H1 (cell line): ENCODE measurements around the gene C19orf85. TPM values are rescaled to one million over a fixed set of nuclear protein-coding genes. Genes with fewer than 3 reads are reported as not detected.

Source experiments
- CTCF ChIA-PET: fragments of 300-600 bp; sonication (Branson Sonifier 250); formaldehyde crosslinking; loops from one replicate; lab custom pipeline; 2021; ENCODE audit not compliant: partially characterized antibody; lab: Charles Lee
- POLR2A ChIA-PET: fragments of 300-600 bp; sonication (Branson Sonifier 250); formaldehyde crosslinking; loops from one replicate; lab custom pipeline; 2021; ENCODE audit warnings: inconsistent platforms; ENCODE audit not compliant: partially characterized antibody; lab: Charles Lee
- DNase-seq, 2 experiments: peaks; one replicate each; pipeline versions ENCODE4 v3.0.0 to v3.0.0-alpha.2; 2010 to 2022; ENCODE audit warnings: low spot score in 2 of 2, low read depth in 1 of 2, mixed read lengths in 1 of 2
- FAIRE-seq: peaks from 2 replicates; lab custom pipeline; 2011; peaks lifted over from hg19 to GRCh38; lab: Jason Lieb, UNC
- H2AFZ ChIP-seq: 2 replicates; pipeline ENCODE4 v1.8.1; 2012; ENCODE audit warnings: low read length, inconsistent platforms
- H2AK5ac ChIP-seq: 2 replicates; pipeline ENCODE4 v1.6.1; 2013; ENCODE audit warnings: low read depth, low read length
- H2BK120ac ChIP-seq: replicated peaks from 2 replicates; pipeline ENCODE3; 2013; ENCODE audit warnings: low read depth, low read length, inconsistent platforms
- H2BK12ac ChIP-seq: 2 replicates; pipeline ENCODE4 v1.6.1; 2013; ENCODE audit warnings: low read depth, low read length
- H2BK15ac ChIP-seq: 2 replicates; pipeline ENCODE4 v1.6.1; 2013; ENCODE audit warnings: low read length
- H2BK20ac ChIP-seq: 2 replicates; pipeline ENCODE4 v1.6.1; 2013; ENCODE audit warnings: low read length
- H2BK5ac ChIP-seq: 2 replicates; pipeline ENCODE4 v1.6.1; 2013; ENCODE audit warnings: low read depth, low read length
- H3K14ac ChIP-seq: 2 replicates; pipeline ENCODE4 v1.6.1; 2013; ENCODE audit warnings: inconsistent platforms; ENCODE audit not compliant: insufficient read length
- H3K18ac ChIP-seq: 2 replicates; pipeline ENCODE4 v1.6.1; 2013; ENCODE audit warnings: low read length; ENCODE audit errors: extremely low read depth
- H3K23ac ChIP-seq: 2 replicates; pipeline ENCODE4 v1.6.1; 2013; ENCODE audit warnings: inconsistent platforms; ENCODE audit not compliant: insufficient read length
- H3K23me2 ChIP-seq: 2 replicates; pipeline ENCODE4 v1.6.1; 2013; ENCODE audit warnings: low read depth, low read length
- H3K27ac ChIP-seq: 2 replicates; pipeline ENCODE4 v1.6.1; 2011; ENCODE audit warnings: low read depth, low read length, inconsistent platforms
- H3K27me3 ChIP-seq, 4 experiments: replicated peaks in 1 of 4; 1 replicate in 1 of 4; 2 replicates in 3 of 4; pipeline versions ENCODE4 v1.6.1 to v1.8.1; 2011 to 2013; ENCODE audit warnings: low read length in 3 of 4, mild to moderate bottlenecking in 3 of 4, inconsistent platforms in 2 of 4, mixed read lengths in 2 of 4, moderate library complexity in 1 of 4; ENCODE audit not compliant: control insufficient read depth in 3 of 4, insufficient read depth in 3 of 4; ENCODE audit errors: extremely low read depth in 1 of 4
- H3K36me3 ChIP-seq, 4 experiments: 2 replicates each; pipeline versions ENCODE4 v1.6.1 to v1.8.1; 2011 to 2013; ENCODE audit warnings: mild to moderate bottlenecking in 4 of 4, low read length in 3 of 4, moderate library complexity in 2 of 4, control low read depth in 1 of 4, inconsistent platforms in 1 of 4; ENCODE audit not compliant: insufficient read depth in 4 of 4, control insufficient read depth in 2 of 4
- H3K4ac ChIP-seq: replicated peaks from 2 replicates; pipeline ENCODE3; 2013; ENCODE audit warnings: low read length, low read depth, mixed read lengths, inconsistent platforms; ENCODE audit not compliant: insufficient read length
- H3K4me1 ChIP-seq, 4 experiments: replicated peaks in 1 of 4; 1 replicate in 1 of 4; 2 replicates in 3 of 4; pipeline versions ENCODE4 v1.6.1 to v1.8.1; 2011 to 2013; ENCODE audit warnings: low read length in 3 of 4, inconsistent platforms in 2 of 4, mixed read lengths in 1 of 4; ENCODE audit not compliant: insufficient read depth in 4 of 4, control insufficient read depth in 3 of 4
- H3K4me2 ChIP-seq, 2 experiments: 2 replicates each; pipeline versions ENCODE4 v1.6.1 to v1.8.1; 2011 to 2013; ENCODE audit warnings: low read depth in 2 of 2, low read length in 2 of 2, control low read depth in 1 of 2, inconsistent platforms in 1 of 2, mild to moderate bottlenecking in 1 of 2; ENCODE audit not compliant: insufficient read depth in 1 of 2
- H3K4me3 ChIP-seq, 4 experiments: fragments of 200-600, 300-600 bp in 1 of 4; sonication (generic), shearing (Covaris generic), sonication (Bioruptor Twin) in 1 of 4; 2 replicates each; pipeline versions ENCODE4 v1.5.1 to v1.8.1; 2011 to 2016; ENCODE audit warnings: low read length in 4 of 4, low read depth in 3 of 4, control low read depth in 2 of 4, inconsistent platforms in 2 of 4, mild to moderate bottlenecking in 2 of 4, mixed read lengths in 1 of 4, moderate library complexity in 1 of 4; ENCODE audit not compliant: insufficient read depth in 2 of 4; ENCODE audit errors: extremely low read depth in 1 of 4
- H3K56ac ChIP-seq: replicated peaks from 2 replicates; pipeline ENCODE3; 2013; ENCODE audit warnings: low read depth, mild to moderate bottlenecking, mixed read lengths, low read length, inconsistent platforms; ENCODE audit not compliant: insufficient read length
- H3K79me1 ChIP-seq: 2 replicates; pipeline ENCODE4 v1.6.1; 2013; ENCODE audit warnings: low read depth, low read length, control low read depth
- H3K79me2 ChIP-seq, 2 experiments: 2 replicates each; pipeline versions ENCODE4 v1.6.1 to v1.8.1; 2012 to 2013; ENCODE audit warnings: low read length in 2 of 2, mild to moderate bottlenecking in 2 of 2, inconsistent platforms in 1 of 2; ENCODE audit not compliant: insufficient read depth in 2 of 2, control insufficient read depth in 1 of 2
- H3K9ac ChIP-seq, 4 experiments: replicated peaks in 1 of 4; 1 replicate in 1 of 4; 2 replicates in 3 of 4; pipeline versions ENCODE4 v1.6.1 to v1.8.1; 2011 to 2013; ENCODE audit warnings: low read depth in 3 of 4, low read length in 3 of 4, control low read depth in 2 of 4, mild to moderate bottlenecking in 2 of 4, moderate library complexity in 2 of 4, inconsistent platforms in 1 of 4; ENCODE audit errors: extremely low read depth in 1 of 4
- H3K9me3 ChIP-seq, 2 experiments: 2 replicates each; pipeline versions ENCODE4 v1.6.1 to v1.8.1; 2012 to 2013; ENCODE audit warnings: mild to moderate bottlenecking in 2 of 2, moderate library complexity in 2 of 2, control low read depth in 1 of 2, inconsistent platforms in 1 of 2, low read depth in 1 of 2, low read length in 1 of 2, mixed read lengths in 1 of 2; ENCODE audit not compliant: insufficient read depth in 2 of 2
- H4K20me1 ChIP-seq, 2 experiments: replicated peaks in 1 of 2; 2 replicates each; pipeline versions ENCODE3 to v1.8.1; 2011 to 2013; ENCODE audit warnings: inconsistent platforms in 2 of 2, low read length in 2 of 2, mild to moderate bottlenecking in 1 of 2; ENCODE audit not compliant: insufficient read depth in 2 of 2, control insufficient read depth in 1 of 2
- H4K5ac ChIP-seq: 2 replicates; pipeline ENCODE4 v1.6.1; 2013; ENCODE audit warnings: low read length, low read depth, mixed read lengths, inconsistent platforms; ENCODE audit not compliant: insufficient read length
- H4K8ac ChIP-seq: 2 replicates; pipeline ENCODE4 v1.8.0; 2013; ENCODE audit warnings: mild to moderate bottlenecking, moderate library complexity, low read length, inconsistent platforms; ENCODE audit not compliant: insufficient read depth; ENCODE audit errors: extremely low read depth
- H4K91ac ChIP-seq: replicated peaks from 2 replicates; pipeline ENCODE3; 2013; ENCODE audit warnings: low read length, mixed read lengths, inconsistent platforms; ENCODE audit not compliant: insufficient read length
- CHD1 ChIP-seq: IDR thresholded peaks from 2 replicates; pipeline ENCODE4 v1.6.1; 2012; ENCODE audit warnings: low read depth, low read length, improper control_type of control experiment
- HDAC2 ChIP-seq, 2 experiments: fragments of 300-600 bp in 1 of 2; sonication (generic) in 1 of 2; IDR thresholded peaks; 2 replicates each; pipeline ENCODE4 v1.6.1; 2011 to 2012; ENCODE audit warnings: low read depth in 2 of 2, low read length in 2 of 2, mild to moderate bottlenecking in 2 of 2, moderate library complexity in 2 of 2, borderline replicate concordance in 1 of 2, inconsistent platforms in 1 of 2
- HDAC6 ChIP-seq: IDR thresholded peaks from one replicate; pipeline ENCODE4 v1.7.1; 2012; ENCODE audit warnings: low read depth, mild to moderate bottlenecking, inconsistent platforms, low read length, moderate library complexity
- KDM1A ChIP-seq: fragments of 200-600, 300-600 bp; sonication (generic); IDR thresholded peaks from 2 replicates; pipeline ENCODE4 v1.7.1; 2016; ENCODE audit warnings: mild to moderate bottlenecking, low read length, borderline replicate concordance
- NANOG ChIP-seq: IDR thresholded peaks from 2 replicates; pipeline ENCODE4 v1.6.1; 2011; ENCODE audit warnings: low read length, low read depth, mild to moderate bottlenecking, inconsistent platforms; ENCODE audit not compliant: insufficient read depth, poor library complexity, severe bottlenecking
- SIN3A ChIP-seq, 2 experiments: IDR thresholded peaks in 1 of 2; conservative IDR thresholded peaks in 1 of 2; 2 replicates each; pipeline ENCODE4 v1.6.1; 2011 to 2012; ENCODE audit warnings: low read length in 2 of 2, improper control_type of control experiment in 1 of 2, low read depth in 1 of 2, mild to moderate bottlenecking in 1 of 2
- WGBS, 2 experiments: shearing (Covaris generic) in 1 of 2; methylation state at CpG; one replicate each; pipeline versions ENCODE4 v1.1.6 to v1.1.7; 2013 to 2015; ENCODE audit warnings: low lambda C conversion rate in 2 of 2, mixed read lengths in 2 of 2, inconsistent platforms in 1 of 2, low coverage in 1 of 2, missing lambda C conversion rate in 1 of 2; ENCODE audit not compliant: insufficient replicate concordance in 2 of 2, insufficient coverage in 1 of 2, insufficient read length in 1 of 2; ENCODE audit errors: extremely low coverage in 1 of 2, missing lambda C conversion rate in 1 of 2; 5-methylcytosine and 5-hydroxymethylcytosine counted together
- polyA plus RNA-seq, 7 experiments: library from polyadenylated mRNA; depleted of rRNA in 3 of 7; stranded (reverse) in 5 of 7; unstranded in 2 of 7; fragments of >200 nt in 5 of 7; fragments of 200-250 nt in 2 of 7; gene quantifications; 1 replicate in 5 of 7; 2 replicates in 1 of 7; 4 replicates in 1 of 7; pipeline versions ENCODE4 v1.2.1 to v1.2.3, GENCODE V29; 2011 to 2013; ENCODE audit warnings: missing spikeins in 2 of 7, mixed read lengths in 2 of 7
- total RNA-seq: library from RNA; stranded (reverse); fragmentation: NEBNext Ultra II Directional; extraction: Animal tissue kit (Norgen Biotek cat#: 25700); gene quantifications from 2 replicates; pipeline ENCODE4 v1.2.1, GENCODE V29; 2021

Gene C19orf85
- total and polyA plus RNA-seq, 2 of the 8 experiments (the other 6 are each of a cell fraction or from before 2014, with no cell fraction given), result 2.2 to 3.2 TPM

DNA sequence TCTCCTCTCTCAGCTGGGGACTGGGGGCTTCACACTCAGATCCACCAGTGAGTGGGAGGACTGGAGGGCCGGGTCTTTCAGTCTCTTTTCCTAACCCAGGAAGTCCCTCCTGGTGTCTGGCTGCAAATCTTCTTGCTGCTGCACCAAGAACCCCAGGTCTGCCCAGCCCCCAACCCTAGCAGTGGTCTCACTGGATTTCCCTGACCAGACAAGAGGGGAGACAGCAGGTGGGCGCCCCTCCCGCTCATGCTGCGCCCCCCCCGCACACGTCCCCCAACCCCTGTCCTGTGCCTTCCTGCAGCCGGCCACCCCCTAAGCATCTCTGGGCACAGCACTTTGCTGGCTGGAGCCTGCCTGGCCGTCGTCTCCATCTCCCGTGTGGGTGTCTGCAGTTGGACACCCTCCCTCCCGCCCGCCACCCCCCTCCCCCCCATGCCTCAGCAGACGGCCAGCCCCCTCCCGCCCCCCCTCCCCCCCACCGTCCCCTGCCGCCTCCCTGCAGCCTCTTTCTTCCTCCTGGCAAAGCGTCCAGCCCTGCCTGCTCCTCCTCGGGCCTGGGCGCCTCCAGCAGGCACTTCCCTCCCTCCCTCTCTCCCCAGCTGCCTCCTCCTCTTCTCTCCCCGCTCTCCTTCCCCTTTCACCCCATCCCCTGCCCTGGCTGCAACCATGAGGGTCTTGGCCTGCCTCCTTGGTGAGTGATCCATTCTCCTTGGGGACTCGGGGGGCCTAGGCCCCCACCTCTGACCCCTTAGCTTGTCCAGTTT is 23.6 kb upstream of the C19orf85 start, which contains the start of gene SSC5D:
TSS of gene SSC5D (plus strand) at position 513 of the 764 bp plus-strand sequence. CDS start at position 667, 154 bp downstream.
- no peak within 1 kb of the TSS for H4K5ac ChIP-seq
- H3K36me3 ChIP-seq, result peaks cover 0 to 3% (median 0%) of the 10 kb centered on the region in 4 experiments; a peak in 1 of 8 replicates
- no peaks in the 10 kb centered on the region; a peak in 2 of 7 replicates for H3K27me3 ChIP-seq
- no peak within 1 kb of the TSS for H3K27ac ChIP-seq
- H2AFZ ChIP-seq, result no peak within 1 kb of the TSS
- peaks cover 4% of the 10 kb centered on the region; the same call in 1 of the 2 replicates for H3K79me1 ChIP-seq
- CTCF ChIA-PET, result interaction anchor here (0.8 to 3.3 kb wide), 6 partner anchors 14 to 35 kb away, joined by 3 to 28 read pairs (median 4); no protein-coding TSS in a partner anchor
- FAIRE-seq, result no peak
- no peak within 1 kb of the TSS for H3K14ac ChIP-seq
- peak within 1 kb of the TSS; percentile 18; the same call in 1 of the 2 replicates for H2BK20ac ChIP-seq
- peak within 1 kb of the TSS; percentile 86 for H4K8ac ChIP-seq
- peak in 1 of 2 experiments; percentile 75 for DNase-seq
- POLR2A ChIA-PET, result interaction anchor here (0.5 to 7.5 kb wide), 10 partner anchors 10 to 370 kb away, joined by 3 to 57 read pairs (median 3); partner anchors contain the start of gene ZNF628
- no peak within 1 kb of the TSS for H2BK120ac ChIP-seq
- peaks cover 11% of the 10 kb centered on the region for H3K23me2 ChIP-seq
- H3K56ac ChIP-seq, result peak within 1 kb of the TSS; percentile 67
- no peak for TF ChIP-seq NANOG
- no peak for TF ChIP-seq HDAC6
- TF ChIP-seq KDM1A, result peak; percentile 91
- TF ChIP-seq SIN3A (conservative IDR thresholded peaks at IDR 0.05 in 1 of 2, IDR thresholded peaks at IDR 0.05 in 1 of 2; ENCODE audit: low read depth in 1 of 2, low read length in 2 of 2), result 0 out of 4 replicates have a peak, but pooled peaks of 1 of the 2 experiments have one; percentile 15
- TF ChIP-seq CHD1, result no peak
- TF ChIP-seq HDAC2 (IDR thresholded peaks at IDR 0.05; ENCODE audit: borderline replicate concordance in 1 of 2, low read depth in 2 of 2, low read length in 2 of 2), result 0 out of 4 replicates have a peak, but pooled peaks of 1 of the 2 experiments have one; percentile 30
- no peak within 1 kb of the TSS for H2AK5ac ChIP-seq
- H4K20me1 ChIP-seq, result peaks cover 0 to 4% of the 10 kb centered on the region in 2 experiments
- peak within 1 kb of the TSS; percentile 78 for H3K18ac ChIP-seq
- WGBS, 2 experiments, result 19% methylated on average over 4 of the region's 21 CpGs; no CpG with 5 or more reads in 1 of the 2 experiments
- peak within 1 kb of the TSS; percentile 81 for H4K91ac ChIP-seq
- H3K23ac ChIP-seq, result no peak within 1 kb of the TSS
- peak within 1 kb of the TSS; percentile 94 for H3K4ac ChIP-seq
- peak within 1 kb of the TSS; percentile 53 to 75 for H3K4me2 ChIP-seq
- H3K9ac ChIP-seq, result no peak within 1 kb of the TSS
- H3K4me1 ChIP-seq, result peaks cover 0 to 49% (median 30%) of the 10 kb centered on the region in 4 experiments; a peak in 6 of 7 replicates
- peak within 1 kb of the TSS; percentile 71; the same call in 1 of the 2 replicates for H2BK5ac ChIP-seq
- peaks cover 0 to 5% of the 10 kb centered on the region in 2 experiments; a peak in 1 of 4 replicates for H3K79me2 ChIP-seq
- no peaks in the 10 kb centered on the region for H3K9me3 ChIP-seq
- peak within 1 kb of the TSS in 3 of 4 experiments; percentile 21 to 57 (median 26); a peak in 7 of 8 replicates for H3K4me3 ChIP-seq
- H2BK15ac ChIP-seq, result no peak within 1 kb of the TSS
- peak within 1 kb of the TSS; percentile 50; the same call in 1 of the 2 replicates for H2BK12ac ChIP-seq
